ENCODE results near the gene DIP2C. TPM values are rescaled to one million over a fixed set of nuclear protein-coding genes. Genes with fewer than 3 reads are reported as not detected.

The DIP2C gene
- total and polyA plus RNA-seq, 3 experiments from 2014 or later: 0.44 to 1.1 (median 0.55) TPM

GRCh38 chr10:474946-475345 lies 214.5 kb downstream of the DIP2C start:
- Histone ChIP-seq H3K27me3 (ENCODE audit: insufficient read depth, low read length, poor library complexity, severe bottlenecking) (no peaks in the 10 kb centered on the region), H3K36me3 (ENCODE audit: insufficient read depth, low read length) (no peaks in the 10 kb centered on the region), H3K4me3 (ENCODE audit: low read length) (no peak overlapping the region), H3K9me3 (ENCODE audit: low read length) (no peaks in the 10 kb centered on the region), H3K4me1 (ENCODE audit: insufficient read depth, low read length) (peaks cover 13% of the 10 kb centered on the region), H3K27ac (ENCODE audit: low read depth, low read length) (no peak overlapping the region)
- Mint-ChIP-seq H3K9me3 (no peaks in the 10 kb centered on the region), H3K27me3 (peaks cover 0 to 7% of the 10 kb centered on the region in 2 donors), H3K36me3 (peaks cover 0 to 3% (median 2%) of the 10 kb centered on the region in 3 donors), H3K27ac (peak overlapping the region in 3 of 8 donors; percentile 3 to 40 (median 33)), H3K4me1 (peaks cover 24 to 28% (median 27%) of the 10 kb centered on the region in 3 donors), H3K4me3 (no peak overlapping the region)
- ChIA-PET CTCF (no interaction called here), POLR2A (no interaction called here)
- DNase-seq: no peak

GRCh38 chr10:474406-474805 lies 215.1 kb downstream of the DIP2C start:
- H3K27ac Mint-ChIP-seq: peak overlapping the region in 1 of 8 donors; percentile 5
- DNase-seq: no peak
- no peak overlapping the region for H3K4me3 ChIP-seq (ENCODE audit: low read length)
- peaks cover 29 to 33% (median 33%) of the 10 kb centered on the region in 3 donors for H3K4me1 Mint-ChIP-seq
- peaks cover 18% of the 10 kb centered on the region for H3K4me1 ChIP-seq (ENCODE audit: insufficient read depth, low read length)
- no peak overlapping the region for H3K27ac ChIP-seq (ENCODE audit: low read depth, low read length)
- H3K36me3 ChIP-seq (ENCODE audit: insufficient read depth, low read length): no peaks in the 10 kb centered on the region
- no peak overlapping the region for H3K4me3 Mint-ChIP-seq
- no peaks in the 10 kb centered on the region for H3K9me3 ChIP-seq (ENCODE audit: low read length)
- H3K9me3 Mint-ChIP-seq: no peaks in the 10 kb centered on the region
- H3K36me3 Mint-ChIP-seq: peaks cover 0 to 3% (median 2%) of the 10 kb centered on the region in 3 donors
- CTCF ChIA-PET: no interaction called here
- peaks cover 0 to 7% of the 10 kb centered on the region in 2 donors for H3K27me3 Mint-ChIP-seq
- POLR2A ChIA-PET: no interaction called here
- H3K27me3 ChIP-seq (ENCODE audit: insufficient read depth, low read length, poor library complexity, severe bottlenecking): no peaks in the 10 kb centered on the region

DNA sequence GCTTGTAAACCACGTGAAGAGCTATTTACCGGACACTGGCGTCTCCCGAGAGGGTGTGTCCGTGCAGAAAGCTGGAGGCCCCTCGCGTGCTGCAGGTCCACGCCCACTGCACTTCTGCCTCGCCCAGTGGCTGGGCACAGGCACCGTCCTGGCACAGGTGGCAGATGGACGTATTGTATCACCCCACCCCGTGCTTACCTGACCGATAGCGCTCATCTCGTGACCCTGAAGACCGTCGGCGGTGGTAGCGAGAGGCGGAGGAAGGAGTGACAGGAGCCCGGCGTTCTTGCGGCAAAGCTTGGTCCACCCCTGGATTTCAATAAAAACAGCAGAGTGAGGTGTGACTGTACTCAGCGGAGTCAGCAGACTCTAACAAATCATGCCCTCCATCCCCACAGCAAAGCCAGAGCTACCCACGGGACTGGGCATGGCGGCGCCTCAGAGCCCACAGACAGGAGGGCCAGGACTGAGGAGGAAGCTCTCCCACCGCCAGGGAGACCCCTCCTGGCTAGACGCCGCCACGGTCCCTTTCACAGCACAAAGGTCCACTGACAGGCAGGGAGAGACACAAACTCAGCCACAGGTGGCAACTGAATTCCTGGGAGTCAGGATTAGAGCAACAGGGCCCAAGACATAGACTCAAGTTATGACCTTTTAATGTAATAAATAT lies 217.1 kb downstream of the DIP2C start:
- H3K27ac ChIP-seq (ENCODE audit: low read depth, low read length): no peak overlapping the region
- peak overlapping the region in 1 of 7 donors; percentile 48 for H3K4me3 Mint-ChIP-seq
- no peak for DNase-seq
- CTCF ChIA-PET: no interaction called here
- H3K9me3 ChIP-seq (ENCODE audit: low read length): no peaks in the 10 kb centered on the region
- H3K27ac Mint-ChIP-seq: no peak overlapping the region
- H3K9me3 Mint-ChIP-seq: no peaks in the 10 kb centered on the region
- no peak overlapping the region for H3K4me3 ChIP-seq (ENCODE audit: low read length)
- H3K27me3 ChIP-seq (ENCODE audit: insufficient read depth, low read length, poor library complexity, severe bottlenecking): no peaks in the 10 kb centered on the region
- peaks cover 25 to 40% (median 34%) of the 10 kb centered on the region in 3 donors for H3K4me1 Mint-ChIP-seq
- H3K36me3 ChIP-seq (ENCODE audit: insufficient read depth, low read length): no peaks in the 10 kb centered on the region
- H3K36me3 Mint-ChIP-seq: peaks cover 0 to 3% (median 2%) of the 10 kb centered on the region in 3 donors
- peaks cover 0 to 5% of the 10 kb centered on the region in 2 donors for H3K27me3 Mint-ChIP-seq
- peaks cover 25% of the 10 kb centered on the region for H3K4me1 ChIP-seq (ENCODE audit: insufficient read depth, low read length)
- POLR2A ChIA-PET: no interaction called here

DNA sequence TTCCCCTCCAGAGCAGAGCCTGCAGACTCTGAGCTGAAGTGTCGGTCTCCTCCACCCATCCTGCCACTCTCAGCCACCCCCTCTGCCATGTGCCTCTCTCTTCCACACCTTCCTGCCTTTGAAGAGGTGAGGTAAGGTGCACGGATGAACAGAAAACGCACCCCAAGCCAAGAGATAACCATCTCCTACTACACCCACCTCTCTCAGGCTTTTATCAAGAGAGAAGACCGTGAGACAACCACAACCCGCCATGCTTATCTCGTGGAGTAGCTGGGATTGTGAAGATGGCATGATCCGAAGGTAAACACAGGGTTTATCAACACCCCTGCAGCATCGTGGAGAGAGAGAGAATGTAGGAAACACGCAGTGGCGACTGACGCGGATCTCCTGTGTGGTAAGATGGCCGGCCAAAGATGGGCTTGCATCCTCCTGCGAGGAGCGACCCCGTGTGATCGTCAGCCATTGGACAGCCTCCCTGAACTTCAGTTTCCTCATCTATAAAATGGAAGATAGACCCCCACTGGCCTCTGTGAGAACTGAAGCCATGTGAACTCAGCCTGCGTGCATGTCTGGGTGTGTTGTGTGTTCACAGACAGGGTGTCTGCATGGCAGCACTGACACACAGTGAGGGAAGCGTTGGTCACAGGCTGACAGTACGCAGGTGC lies 219.0 kb downstream of the DIP2C start:
- Mint-ChIP-seq H3K9me3 (no peaks in the 10 kb centered on the region), H3K36me3 (peaks cover 0 to 2% (median 0%) of the 10 kb centered on the region in 3 donors), H3K27me3 (peaks cover 0 to 5% of the 10 kb centered on the region in 2 donors), H3K4me3 (peak overlapping the region; percentile 37 to 91 (median 74)), H3K27ac (peak overlapping the region; percentile 63 to 95 (median 91)), H3K4me1 (peaks cover 19 to 34% (median 26%) of the 10 kb centered on the region in 3 donors)
- Histone ChIP-seq H3K4me1 (ENCODE audit: insufficient read depth, low read length) (peaks cover 25% of the 10 kb centered on the region), H3K9me3 (ENCODE audit: low read length) (no peaks in the 10 kb centered on the region), H3K27me3 (ENCODE audit: insufficient read depth, low read length, poor library complexity, severe bottlenecking) (no peaks in the 10 kb centered on the region), H3K36me3 (ENCODE audit: insufficient read depth, low read length) (no peaks in the 10 kb centered on the region), H3K27ac (ENCODE audit: low read depth, low read length) (peak overlapping the region; percentile 22), H3K4me3 (ENCODE audit: low read length) (peak overlapping the region; percentile 16)
- ChIA-PET CTCF (interaction anchor here (0.8 to 1.6 kb wide), 4 partner anchors 10 to 41 kb away, joined by 3 to 4 read pairs (median 3); no protein-coding TSS in a partner anchor), POLR2A (interaction anchor here (0.8 to 1.0 kb wide), 2 partner anchors 19 to 337 kb away, joined by 3 to 4 read pairs; no protein-coding TSS in a partner anchor)
- DNase-seq: peak; percentile 22 to 80 (median 70)

- peaks cover 0 to 5% of the 10 kb centered on the region in 2 donors for H3K27me3 Mint-ChIP-seq
Observed at GRCh38 chr10:469947-470338, 219.5 kb downstream of the DIP2C start.

GRCh38 chr10:459743-460142 lies 229.7 kb downstream of the DIP2C start:
- H3K4me1 ChIP-seq (ENCODE audit: insufficient read depth, low read length): peaks cover 4% of the 10 kb centered on the region
- no peaks in the 10 kb centered on the region for H3K9me3 Mint-ChIP-seq
- H3K27me3 ChIP-seq (ENCODE audit: insufficient read depth, low read length, poor library complexity, severe bottlenecking): no peaks in the 10 kb centered on the region
- ChIA-PET CTCF (interaction anchor here (1.0 kb wide), 1 partner anchor 10 kb away, joined by 4 read pairs; no protein-coding TSS in a partner anchor), POLR2A (no interaction called here)
- no peaks in the 10 kb centered on the region for H3K36me3 ChIP-seq (ENCODE audit: insufficient read depth, low read length)
- no peaks in the 10 kb centered on the region for H3K9me3 ChIP-seq (ENCODE audit: low read length)
- no peak overlapping the region for H3K4me3 Mint-ChIP-seq
- no peak overlapping the region for H3K27ac ChIP-seq (ENCODE audit: low read depth, low read length)
- peaks cover 8 to 15% (median 9%) of the 10 kb centered on the region in 3 donors for H3K4me1 Mint-ChIP-seq
- no peak overlapping the region for H3K27ac Mint-ChIP-seq
- no peak for DNase-seq
- H3K36me3 Mint-ChIP-seq: peaks cover 3 to 19% (median 5%) of the 10 kb centered on the region in 3 donors
- H3K4me3 ChIP-seq (ENCODE audit: low read length): no peak overlapping the region
- peaks cover 3 to 5% of the 10 kb centered on the region in 2 donors for H3K27me3 Mint-ChIP-seq

More at GRCh38 chr10:469947-470338, 219.5 kb downstream of the DIP2C start:
- ChIA-PET POLR2A (interaction anchor here (0.6 to 1.0 kb wide), 3 partner anchors 19 to 337 kb away, joined by 3 to 5 read pairs (median 4); no protein-coding TSS in a partner anchor), CTCF (interaction anchor here (0.8 to 1.6 kb wide), 4 partner anchors 10 to 40 kb away, joined by 3 to 4 read pairs (median 3); no protein-coding TSS in a partner anchor)
- peak overlapping the region; percentile 63 to 95 (median 91) for H3K27ac Mint-ChIP-seq
- H3K4me3 Mint-ChIP-seq: peak overlapping the region; percentile 37 to 91 (median 74)
- H3K36me3 Mint-ChIP-seq: peaks cover 0 to 2% (median 0%) of the 10 kb centered on the region in 3 donors
- peaks cover 19 to 34% (median 26%) of the 10 kb centered on the region in 3 donors for H3K4me1 Mint-ChIP-seq
- Histone ChIP-seq H3K4me3 (ENCODE audit: low read length) (peak overlapping the region; percentile 16), H3K36me3 (ENCODE audit: insufficient read depth, low read length) (no peaks in the 10 kb centered on the region), H3K9me3 (ENCODE audit: low read length) (no peaks in the 10 kb centered on the region), H3K4me1 (ENCODE audit: insufficient read depth, low read length) (peaks cover 25% of the 10 kb centered on the region), H3K27me3 (ENCODE audit: insufficient read depth, low read length, poor library complexity, severe bottlenecking) (no peaks in the 10 kb centered on the region), H3K27ac (ENCODE audit: low read depth, low read length) (no peak overlapping the region)
- H3K9me3 Mint-ChIP-seq: no peaks in the 10 kb centered on the region
- no peak for DNase-seq

DNA sequence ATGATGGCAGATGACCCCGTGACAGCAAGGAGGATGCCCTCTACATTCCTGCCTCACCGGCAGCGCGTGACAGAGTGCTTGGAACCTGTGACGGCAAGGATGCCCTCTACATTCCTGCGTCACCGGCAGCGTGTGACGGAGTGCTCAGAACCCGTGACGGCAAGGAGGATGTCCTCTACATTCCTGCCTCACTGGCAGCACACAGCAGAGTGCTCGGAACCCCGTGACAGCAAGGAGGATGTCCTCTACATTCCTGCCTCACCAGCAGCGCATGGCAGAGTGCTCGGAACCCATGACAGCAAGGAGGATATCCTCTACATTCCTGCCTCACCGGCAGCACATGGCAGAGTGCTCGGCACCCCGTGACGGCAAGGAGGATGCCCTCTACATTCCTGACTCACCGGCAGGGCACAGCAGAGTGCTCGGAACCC lies 231.0 kb downstream of the DIP2C start:
- Mint-ChIP-seq H3K4me3 (no peak overlapping the region), H3K27me3 (peaks cover 2 to 3% of the 10 kb centered on the region in 2 donors), H3K36me3 (peaks cover 2 to 9% (median 4%) of the 10 kb centered on the region in 3 donors), H3K4me1 (peaks cover 7 to 13% (median 8%) of the 10 kb centered on the region in 3 donors), H3K9me3 (no peaks in the 10 kb centered on the region), H3K27ac (no peak overlapping the region)
- ChIA-PET POLR2A (no interaction called here), CTCF (no interaction called here)
- DNase-seq: no peak
- peaks cover 15% of the 10 kb centered on the region for H3K4me1 ChIP-seq (ENCODE audit: insufficient read depth, low read length)
- no peaks in the 10 kb centered on the region for H3K27me3 ChIP-seq (ENCODE audit: insufficient read depth, low read length, poor library complexity, severe bottlenecking)
- H3K4me3 ChIP-seq (ENCODE audit: low read length): no peak overlapping the region
- no peaks in the 10 kb centered on the region for H3K36me3 ChIP-seq (ENCODE audit: insufficient read depth, low read length)
- H3K9me3 ChIP-seq (ENCODE audit: low read length): no peaks in the 10 kb centered on the region
- no peak overlapping the region for H3K27ac ChIP-seq (ENCODE audit: low read depth, low read length)

DNA sequence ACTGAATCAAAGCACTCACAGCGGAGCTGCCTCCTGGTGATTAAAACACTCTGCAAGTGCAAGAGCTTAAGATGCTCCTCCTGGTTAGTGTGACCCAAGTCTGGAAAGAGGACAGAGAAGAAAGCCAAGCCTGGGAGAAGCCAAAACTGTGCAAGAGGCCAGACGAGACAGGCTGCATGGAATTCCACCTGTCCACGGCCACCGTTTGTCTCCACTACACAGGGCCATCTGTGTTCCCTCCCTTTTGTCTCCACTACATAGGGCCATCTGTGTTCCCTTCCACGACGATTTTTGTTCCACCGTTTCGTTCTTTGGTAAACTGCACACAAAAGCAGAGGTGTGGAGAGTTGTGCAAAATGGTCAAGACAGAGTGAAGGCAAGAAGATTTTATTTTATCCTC lies 233.0 kb downstream of the DIP2C start:
- DNase-seq: no peak

More for the DNA sequence above, 233.0 kb downstream of the DIP2C start:
- H3K4me3 Mint-ChIP-seq: no peak overlapping the region
- no peaks in the 10 kb centered on the region for H3K9me3 ChIP-seq (ENCODE audit: low read length)
- no peak overlapping the region for H3K27ac ChIP-seq (ENCODE audit: low read depth, low read length)
- H3K4me3 ChIP-seq (ENCODE audit: low read length): no peak overlapping the region
- H3K4me1 ChIP-seq (ENCODE audit: insufficient read depth, low read length): peaks cover 35% of the 10 kb centered on the region
- peak overlapping the region in 2 of 8 donors; percentile 13 to 14 for H3K27ac Mint-ChIP-seq
- H3K27me3 ChIP-seq (ENCODE audit: insufficient read depth, low read length, poor library complexity, severe bottlenecking): no peaks in the 10 kb centered on the region
- CTCF ChIA-PET: no interaction called here
- peaks cover 1 to 4% (median 2%) of the 10 kb centered on the region in 3 donors for H3K36me3 Mint-ChIP-seq
- H3K27me3 Mint-ChIP-seq: peaks cover 0 to 3% of the 10 kb centered on the region in 2 donors
- no peaks in the 10 kb centered on the region for H3K36me3 ChIP-seq (ENCODE audit: insufficient read depth, low read length)
- H3K9me3 Mint-ChIP-seq: no peaks in the 10 kb centered on the region
- H3K4me1 Mint-ChIP-seq: peaks cover 21 to 26% (median 21%) of the 10 kb centered on the region in 3 donors
- POLR2A ChIA-PET: no interaction called here

Data from CD8-positive, alpha-beta memory T cell (primary cell).